Ovary (tissue), 9 donors: ENCODE results near the gene VWA3B. TPM values are rescaled to one million over a fixed set of nuclear protein-coding genes. Genes with fewer than 3 reads are reported as not detected.

Source experiments
- DNase-seq, 5 donors: peaks; one replicate each; pipeline ENCODE4 v3.0.0-alpha.2; 2019 to 2020
- H3K27ac ChIP-seq, 2 donors: fragments of 200-600 bp; one replicate each; pipeline versions ENCODE4 v1.5.1 to v1.8.0; 2019 to 2022
- H3K27me3 ChIP-seq: fragments of 200-600 bp; one replicate; pipeline ENCODE4 v1.8.0; 2022
- H3K36me3 ChIP-seq: fragments of 200-600 bp; sonication (generic); one replicate; pipeline ENCODE4 v1.5.1; 2019
- H3K4me1 ChIP-seq: one replicate; pipeline ENCODE4 v1.8.1; 2013; ENCODE audit warnings: mild to moderate bottlenecking, moderate library complexity; ENCODE audit not compliant: insufficient read depth
- H3K4me3 ChIP-seq: fragments of 200-600 bp; sonication (generic); one replicate; pipeline ENCODE4 v1.5.1; 2017
- H3K9me3 ChIP-seq, 2 donors: fragments of 200-600 bp in 1 of 2; sonication (generic) in 1 of 2; one replicate each; pipeline versions ENCODE4 v1.5.1 to v1.8.1; 2013 to 2019; ENCODE audit warnings: mild to moderate bottlenecking in 1 of 2, moderate library complexity in 1 of 2
- EP300 ChIP-seq: sonication (generic); formaldehyde crosslinking; IDR thresholded peaks from one replicate; pipeline ENCODE4 v1.6.1; 2017; ENCODE audit warnings: antibody characterized with exemption
- POLR2A ChIP-seq: fragments of 450-650 bp; IDR thresholded peaks from one replicate; pipeline ENCODE4 v1.6.1; 2017; ENCODE audit warnings: antibody characterized with exemption, mild to moderate bottlenecking, moderate library complexity
- WGBS, 3 donors: extraction: QIAGEN DNeasy Blood & Tissue Kit in 1 of 3; methylation state at CpG; one replicate each; pipeline versions ENCODE4 v1.1.5 to v1.1.7; 2013 to 2017; 5-methylcytosine and 5-hydroxymethylcytosine counted together
- intact Hi-C, 4 donors: fragments of 100-400 bp; cut with DNase I; formaldehyde crosslinking; loops; one replicate each; pipeline versions ENCODE4 v1.11.0 to v1.15.1; 2022 to 2023
- polyA plus RNA-seq, 2 donors: library from polyadenylated mRNA; stranded (reverse); fragments of 200-250 nt in 1 of 2; fragments of 350-450 nt in 1 of 2; fragmentation: Illumina TruSeq in 1 of 2; extraction: RNeasy Lipid Tissue Mini Kit (QIAGEN cat#74804) in 1 of 2; gene quantifications; one replicate each; pipeline ENCODE4 v1.2.3, GENCODE V29; 2013 to 2014
- total RNA-seq, 7 donors: library from RNA; depleted of rRNA in 2 of 7; stranded (reverse); fragments of >200 nt in 2 of 7; fragmentation: NEBNext Ultra II Directional in 3 of 7; extraction: Animal tissue kit (Norgen Biotek cat#: 25700) in 3 of 7; gene quantifications; one replicate each; pipeline versions ENCODE4 v1.1.0 to v1.2.4, GENCODE V29; 2016 to 2023
- TF ChIP-seq, protein P1 (sequence below), 3 donors: fragments of 450-650 bp in 2 of 3; fragments of 200-600 bp in 1 of 3; IDR thresholded peaks; one replicate each; pipeline versions ENCODE4 v1.5.1 to v1.8.0; 2016 to 2022; ENCODE audit warnings: antibody characterized with exemption in 3 of 3, mild to moderate bottlenecking in 1 of 3
- donor health status: DM: no; HTN: no; CAD: no; lungs with moderate emphysema.
- donor health status: DM: no; HTN: no; CAD: no.
- donor health status: Bipolar disorder and iron deficiency.
- donor health status: DM: yes; HTN: yes; CAD: no.
- donor health status: DM: no; HTN: no; CAD: no.
- donor health status: DM: yes; HTN: yes; CAD: no.

VWA3B gene
- total and polyA plus RNA-seq, 9 donors = 0.56 to 15.7 (median 1.1) TPM

DNA sequence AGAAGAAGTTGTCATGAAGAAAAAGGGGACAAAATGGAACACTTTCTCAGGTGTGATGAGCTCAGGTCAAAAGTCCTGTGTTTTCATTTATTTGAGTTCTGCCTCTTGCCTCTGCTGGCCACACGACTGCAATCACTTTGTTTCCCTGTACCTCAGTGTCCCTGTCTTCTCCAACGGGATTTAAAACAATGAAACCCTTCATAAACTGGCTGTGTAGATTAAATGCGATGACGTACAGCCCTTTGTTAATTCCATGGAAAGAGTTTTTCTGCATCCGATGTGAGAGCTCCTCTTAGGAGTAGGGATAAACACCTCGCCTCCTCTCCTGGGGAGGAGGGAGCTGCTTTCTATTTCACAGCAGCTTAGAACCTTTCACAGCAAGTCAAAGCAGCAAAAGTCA lies 207.7 kb downstream of the VWA3B start:
- Histone ChIP-seq H3K9me3 (no peaks in the 10 kb centered on the region), H3K27me3 (no peaks in the 10 kb centered on the region), H3K27ac (no peak overlapping the region), H3K4me1 (no peaks in the 10 kb centered on the region), H3K36me3 (no peaks in the 10 kb centered on the region), H3K4me3 (no peak overlapping the region)
- intact Hi-C loops = no loop called here
- TF ChIP-seq EP300 = no peak
- no peak for TF ChIP-seq POLR2A
- TF ChIP-seq, protein P1, sequence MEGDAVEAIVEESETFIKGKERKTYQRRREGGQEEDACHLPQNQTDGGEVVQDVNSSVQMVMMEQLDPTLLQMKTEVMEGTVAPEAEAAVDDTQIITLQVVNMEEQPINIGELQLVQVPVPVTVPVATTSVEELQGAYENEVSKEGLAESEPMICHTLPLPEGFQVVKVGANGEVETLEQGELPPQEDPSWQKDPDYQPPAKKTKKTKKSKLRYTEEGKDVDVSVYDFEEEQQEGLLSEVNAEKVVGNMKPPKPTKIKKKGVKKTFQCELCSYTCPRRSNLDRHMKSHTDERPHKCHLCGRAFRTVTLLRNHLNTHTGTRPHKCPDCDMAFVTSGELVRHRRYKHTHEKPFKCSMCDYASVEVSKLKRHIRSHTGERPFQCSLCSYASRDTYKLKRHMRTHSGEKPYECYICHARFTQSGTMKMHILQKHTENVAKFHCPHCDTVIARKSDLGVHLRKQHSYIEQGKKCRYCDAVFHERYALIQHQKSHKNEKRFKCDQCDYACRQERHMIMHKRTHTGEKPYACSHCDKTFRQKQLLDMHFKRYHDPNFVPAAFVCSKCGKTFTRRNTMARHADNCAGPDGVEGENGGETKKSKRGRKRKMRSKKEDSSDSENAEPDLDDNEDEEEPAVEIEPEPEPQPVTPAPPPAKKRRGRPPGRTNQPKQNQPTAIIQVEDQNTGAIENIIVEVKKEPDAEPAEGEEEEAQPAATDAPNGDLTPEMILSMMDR (IDR thresholded peaks at IDR 0.05) = no peak
- no peak for DNase-seq
- WGBS, 3 donors = 76 to 83% (median 81%) methylated on average over 6 of the region's 6 CpGs

DNA sequence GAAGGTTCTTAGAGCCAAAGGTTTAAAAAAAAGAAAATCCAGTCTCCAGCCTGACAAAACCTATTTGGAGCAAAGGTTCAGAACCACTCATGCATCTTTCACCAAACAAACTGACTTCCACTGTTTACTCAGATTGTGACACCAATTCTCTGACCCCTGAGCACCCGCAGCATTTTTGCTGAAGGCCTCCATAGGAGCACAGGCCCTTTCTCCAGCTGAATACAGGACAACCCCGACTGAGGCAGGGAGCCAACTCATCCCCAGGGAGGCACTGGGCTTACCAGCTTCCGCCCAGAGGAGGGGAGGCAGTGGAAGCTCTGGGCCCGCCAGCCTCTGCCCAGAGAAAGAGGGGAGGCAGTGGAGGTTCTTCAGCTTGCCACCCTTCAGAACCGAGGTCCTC lies 208.3 kb downstream of the VWA3B start:
- Histone ChIP-seq H3K36me3 (no peaks in the 10 kb centered on the region), H3K4me1 (no peaks in the 10 kb centered on the region), H3K4me3 (no peak overlapping the region), H3K27ac (no peak overlapping the region), H3K27me3 (no peaks in the 10 kb centered on the region), H3K9me3 (no peaks in the 10 kb centered on the region)
- no peak for DNase-seq
- TF ChIP-seq POLR2A (no peak), EP300 (no peak)
- TF ChIP-seq, protein P1 (IDR thresholded peaks at IDR 0.05) = no peak
- 79 to 89% (median 86%) methylated on average over 5 of the region's 5 CpGs for WGBS, 3 donors
- intact Hi-C loops = no loop called here

DNA sequence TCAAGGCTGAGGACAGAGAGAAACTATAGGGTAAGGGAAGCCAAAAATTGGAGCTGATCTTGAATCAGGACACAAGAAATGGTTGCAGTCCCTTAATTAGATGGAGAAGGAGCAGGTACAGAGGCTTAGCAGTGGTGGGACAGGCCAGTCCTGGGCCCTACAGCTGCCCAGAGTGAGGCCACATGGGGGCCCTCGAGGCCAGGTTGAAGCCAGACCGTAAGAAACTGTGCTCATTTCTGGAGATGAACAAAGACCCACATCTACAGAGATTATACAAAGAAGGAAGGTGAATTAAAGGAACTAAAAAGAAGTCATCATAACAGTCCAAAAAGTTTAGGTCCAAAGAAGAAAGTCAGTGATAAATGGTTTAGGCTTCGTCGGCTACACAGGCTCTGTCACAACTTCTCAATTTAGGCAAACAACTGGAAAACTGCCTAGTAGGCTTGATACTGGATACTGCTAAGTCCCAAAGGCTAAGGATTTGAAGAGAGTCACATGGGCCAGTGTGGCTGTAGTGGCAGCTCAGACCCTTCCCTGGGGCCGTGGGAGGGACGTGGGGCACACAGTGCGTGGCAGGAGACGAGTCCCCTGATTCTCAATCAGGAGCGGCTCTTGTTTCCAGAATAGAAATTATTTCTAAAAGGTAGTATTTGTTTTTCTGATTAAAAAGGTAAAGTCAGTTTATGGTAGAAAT lies 208.9 kb downstream of the VWA3B start:
- Histone ChIP-seq H3K36me3 (no peaks in the 10 kb centered on the region), H3K9me3 (no peaks in the 10 kb centered on the region), H3K4me3 (no peak overlapping the region), H3K27me3 (no peaks in the 10 kb centered on the region), H3K27ac (no peak overlapping the region), H3K4me1 (no peaks in the 10 kb centered on the region)
- intact Hi-C loops = no loop called here
- 78 to 86% (median 79%) methylated on average over 9 of the region's 9 CpGs for WGBS, 3 donors
- TF ChIP-seq EP300 (no peak), POLR2A (no peak)
- TF ChIP-seq, protein P1 (IDR thresholded peaks at IDR 0.05) = no peak
- DNase-seq = no peak

DNA sequence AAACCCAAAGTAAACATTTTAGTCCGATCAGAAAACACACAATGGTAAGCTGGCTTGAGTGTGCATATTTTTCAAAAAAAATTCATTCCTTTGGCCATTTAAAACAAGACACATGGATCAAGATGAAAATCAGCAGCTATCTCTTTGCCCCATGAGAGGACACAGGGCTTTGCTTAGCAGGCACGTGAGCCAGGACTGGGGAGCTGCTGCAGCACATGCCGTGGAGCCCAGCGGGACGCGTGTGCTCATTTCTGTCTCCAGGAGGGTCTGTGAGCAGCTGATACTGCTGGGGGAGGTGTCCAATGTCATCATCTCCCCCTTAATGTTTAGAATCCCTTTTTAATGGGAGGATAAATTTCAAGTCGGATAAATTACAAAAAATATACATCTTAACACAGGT lies 209.5 kb downstream of the VWA3B start:
- Histone ChIP-seq H3K4me3 (no peak overlapping the region), H3K4me1 (no peaks in the 10 kb centered on the region), H3K36me3 (no peaks in the 10 kb centered on the region), H3K27ac (no peak overlapping the region), H3K27me3 (no peaks in the 10 kb centered on the region), H3K9me3 (no peaks in the 10 kb centered on the region)
- intact Hi-C loops = no loop called here
- TF ChIP-seq, protein P1 (IDR thresholded peaks at IDR 0.05) = no peak
- no peak for TF ChIP-seq EP300
- TF ChIP-seq POLR2A = no peak
- 28 to 48% (median 32%) methylated on average over 7 of the region's 7 CpGs for WGBS, 3 donors
- DNase-seq = no peak
